GM12864 (cell line): ENCODE data around the gene CFAP20.

Experiments
- DNase-seq: peaks from one replicate; pipeline ENCODE4 v3.0.0-alpha.2; 2011; ENCODE audit warnings: low read depth
- H3K4me3 ChIP-seq: 2 replicates; pipeline ENCODE4 v1.5.1; 2011; ENCODE audit warnings: mild to moderate bottlenecking, low read depth, low read length, control low read depth
- CTCF ChIP-seq: IDR thresholded peaks from 2 replicates; pipeline ENCODE4 v1.5.1; 2011; ENCODE audit warnings: low read depth, mild to moderate bottlenecking, moderate library complexity, low read length, control low read depth, inconsistent platforms; ENCODE audit errors: missing control alignments

CFAP20 gene

GRCh38 chr16:58088091-58088490, 41.1 kb downstream of the CFAP20 start:
- TF ChIP-seq CTCF, result no peak

GRCh38 chr16:58087209-58087913, 41.8 kb downstream of the CFAP20 start:
- H3K4me3 ChIP-seq, result no peak overlapping the region
- TF ChIP-seq CTCF, result no peak
- no peak for DNase-seq

More at GRCh38 chr16:58088091-58088490, 41.1 kb downstream of the CFAP20 start:
- DNase-seq, result no peak
- H3K4me3 ChIP-seq, result no peak overlapping the region

- DNase-seq, result no peak
- H3K4me3 ChIP-seq, result no peak overlapping the region
- TF ChIP-seq CTCF, result no peak
These were observed 42.6 kb downstream of the CFAP20 start for GRCh38 chr16:58086381-58087208.

GRCh38 chr16:58085584-58086251, 43.5 kb downstream of the CFAP20 start:
- H3K4me3 ChIP-seq, result no peak overlapping the region
- no peak for DNase-seq
- no peak for TF ChIP-seq CTCF

- no peak overlapping the region for H3K4me3 ChIP-seq
- no peak for TF ChIP-seq CTCF
- no peak for DNase-seq
These were observed 44.0 kb downstream of the CFAP20 start for GRCh38 chr16:58085171-58085570.

- DNase-seq, result no peak
- no peak for TF ChIP-seq CTCF
- H3K4me3 ChIP-seq, result no peak overlapping the region
These were observed 44.5 kb downstream of the CFAP20 start for GRCh38 chr16:58084635-58085034.
